HG02840 (cell line): ENCODE data around the gene RERE.

Experiments used
- ATAC-seq: cut with Tn5 transposase; IDR thresholded peaks from one replicate; pipeline ENCODE4 v1.9.1; 2021; ENCODE audit warnings: mild to moderate bottlenecking, moderate library complexity, moderate number of reproducible peaks; ENCODE audit not compliant: unreplicated experiment, low FRiP score

The RERE gene

GRCh38 chr1:8312235-8313218 lies 504.9 kb downstream of the RERE start:
- no peak for ATAC-seq

GRCh38 chr1:8311068-8311718 lies 506.2 kb downstream of the RERE start:
- no peak for ATAC-seq

GRCh38 chr1:8307628-8308027 lies 509.8 kb downstream of the RERE start:
- ATAC-seq: no peak

GRCh38 chr1:8303876-8304275 lies 513.6 kb downstream of the RERE start:
- ATAC-seq: no peak

- ATAC-seq: no peak
These were observed 514.3 kb downstream of the RERE start for GRCh38 chr1:8303141-8303540.
